HG02981 (cell line): ENCODE measurements around the gene POU6F2.

ENCODE experiments used
- ATAC-seq: cut with Tn5 transposase; IDR thresholded peaks from one replicate; pipeline ENCODE4 v1.9.1; 2021; ENCODE audit warnings: mild to moderate bottlenecking, moderate library complexity; ENCODE audit not compliant: unreplicated experiment

The POU6F2 gene

DNA sequence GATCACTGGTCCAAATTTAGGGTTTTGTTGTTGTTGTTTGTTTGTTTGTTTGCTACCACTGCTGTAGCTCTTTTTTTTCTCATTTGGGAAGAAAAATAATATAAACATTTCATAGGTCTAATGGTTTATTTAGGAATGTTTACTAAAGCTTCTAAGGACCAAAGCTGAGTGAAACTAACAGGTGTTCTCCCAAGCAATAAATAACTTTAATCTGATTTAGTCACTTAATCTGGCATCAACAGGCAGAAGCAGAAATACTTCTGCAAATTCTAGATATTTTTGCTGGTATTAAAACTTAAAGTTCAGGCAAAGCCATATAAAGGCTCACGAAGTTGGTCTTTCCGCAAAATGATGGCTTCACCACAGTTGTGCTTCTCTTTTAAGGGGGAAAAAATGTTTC, 444.0 kb downstream of the POU6F2 start:
- no peak for ATAC-seq

GRCh38 chr7:39428221-39428620, 450.5 kb downstream of the POU6F2 start:
- ATAC-seq = no peak

DNA sequence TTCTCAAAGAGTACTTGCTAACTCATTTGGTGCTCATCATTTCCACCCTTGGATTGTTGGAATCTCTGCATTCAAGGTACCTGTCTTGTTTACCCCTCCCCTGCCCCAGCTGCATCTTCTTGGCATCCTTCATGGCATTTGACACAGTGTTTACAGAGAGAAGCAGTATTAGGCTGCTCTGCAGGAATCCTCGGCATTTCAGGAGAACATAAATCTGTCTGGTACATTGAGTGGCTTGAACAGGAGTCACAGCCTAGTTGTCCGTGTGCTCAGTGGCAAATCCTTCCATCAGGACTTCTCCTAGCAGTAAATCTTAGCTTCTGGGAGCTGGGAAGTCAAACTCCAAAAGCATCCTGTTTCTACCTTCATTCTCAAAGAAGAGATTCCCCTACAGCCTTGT, 451.7 kb downstream of the POU6F2 start:
- ATAC-seq = no peak

GRCh38 chr7:39430441-39430840, 452.7 kb downstream of the POU6F2 start:
- ATAC-seq = no peak

- ATAC-seq = no peak
Measured at GRCh38 chr7:39430909-39431641, 453.4 kb downstream of the POU6F2 start.

DNA sequence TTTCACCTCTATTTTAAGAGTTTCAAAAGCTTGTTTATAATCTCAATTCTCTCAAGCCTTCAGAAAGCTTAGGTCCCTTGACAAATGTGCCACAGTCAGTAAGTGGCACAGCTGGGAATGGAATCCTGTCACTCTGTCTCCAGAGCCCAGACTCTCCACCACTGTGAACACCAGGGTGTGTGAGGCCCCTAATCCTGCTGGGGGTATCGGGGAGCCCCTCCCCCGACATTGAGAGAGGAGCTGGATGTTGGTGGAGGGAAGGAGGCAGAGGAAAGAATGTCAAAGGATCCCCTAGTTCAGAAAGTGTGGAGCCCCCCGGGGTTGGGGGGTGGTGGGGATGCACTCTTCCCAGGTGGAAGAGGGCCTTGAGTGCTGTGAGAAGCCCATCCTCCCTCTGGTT, 454.7 kb downstream of the POU6F2 start:
- no peak for ATAC-seq

- no peak for ATAC-seq
Measured at GRCh38 chr7:39432807-39433416, 455.2 kb downstream of the POU6F2 start.

DNA sequence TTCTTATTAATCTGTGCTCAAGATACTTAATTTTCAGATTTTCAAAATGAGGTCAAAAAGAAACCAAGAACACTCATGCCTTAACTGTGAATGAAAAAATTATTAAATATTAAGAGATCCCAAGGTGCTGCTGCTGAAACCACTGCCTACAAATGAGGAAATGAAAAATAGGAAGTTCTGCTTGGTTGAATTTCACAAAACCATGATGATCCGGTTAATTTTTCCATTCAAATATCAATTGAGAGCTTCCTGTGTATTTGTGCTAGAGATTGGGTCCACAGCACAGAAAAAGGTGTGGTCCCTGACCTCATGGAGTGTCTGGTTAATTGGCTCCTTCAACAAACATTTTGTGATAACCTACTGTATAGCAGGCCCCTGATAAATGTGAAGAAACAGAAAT, 455.8 kb downstream of the POU6F2 start:
- ATAC-seq = peak; percentile 50

DNA sequence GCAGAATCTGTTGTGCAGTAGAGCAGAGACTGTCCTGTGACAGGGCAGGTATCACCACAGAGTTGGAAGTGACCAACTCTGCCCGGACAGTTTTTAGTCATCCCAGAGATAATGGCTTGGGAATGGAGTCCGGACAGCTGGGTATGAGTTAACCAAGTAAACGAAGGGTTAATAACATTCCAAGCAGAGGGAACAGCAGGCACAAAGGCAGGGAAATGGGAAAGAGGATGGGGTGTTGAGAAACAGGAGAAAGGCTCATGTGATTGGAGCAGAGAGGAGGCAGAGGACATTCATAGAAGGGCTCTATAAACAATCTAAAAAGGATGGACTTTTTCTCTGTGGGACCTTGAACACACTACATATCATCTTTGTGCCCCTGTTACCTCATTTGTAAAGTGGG, 456.3 kb downstream of the POU6F2 start:
- ATAC-seq = no peak

DNA sequence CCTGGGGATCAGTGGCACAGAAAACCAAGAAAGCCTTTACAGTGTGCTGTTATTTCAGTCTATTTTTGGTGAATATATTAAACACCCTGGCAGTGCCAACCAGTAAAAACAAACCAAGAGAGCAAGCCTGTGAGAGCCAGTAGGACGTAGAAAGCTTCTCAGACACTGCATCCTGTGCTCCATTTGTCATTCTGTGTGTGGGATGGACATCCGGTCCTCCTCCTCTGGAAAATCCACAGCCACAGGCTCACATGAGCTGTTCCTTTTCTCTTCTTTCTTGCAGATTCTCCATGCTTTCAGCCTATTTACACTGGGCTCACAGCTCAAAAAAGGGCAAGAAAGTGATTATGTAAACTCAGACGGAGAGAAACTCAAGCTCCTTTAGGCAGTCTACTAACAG, 468.8 kb downstream of the POU6F2 start:
- no peak for ATAC-seq

DNA sequence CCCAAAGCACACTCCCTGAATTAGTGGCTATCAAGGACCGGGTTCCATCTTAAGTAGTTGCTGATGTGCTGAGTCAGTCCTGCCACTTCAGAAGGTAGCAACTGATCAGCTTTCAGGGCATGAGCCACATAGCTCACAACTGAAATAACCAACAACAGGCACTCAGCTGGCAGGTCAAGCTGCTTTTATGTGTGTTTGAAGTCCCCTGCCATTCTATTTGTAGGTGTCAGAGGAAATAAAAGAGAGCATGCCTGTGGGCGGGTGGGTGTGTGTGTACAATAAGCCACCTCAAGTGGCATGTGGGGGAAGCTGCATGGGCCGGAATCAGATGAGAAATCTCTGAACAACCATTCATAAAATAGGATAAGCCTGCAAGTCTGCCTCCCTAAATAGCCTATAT, 474.2 kb downstream of the POU6F2 start:
- no peak for ATAC-seq

GRCh38 chr7:39453743-39454355, 476.1 kb downstream of the POU6F2 start:
- peak; percentile 88 for ATAC-seq

DNA sequence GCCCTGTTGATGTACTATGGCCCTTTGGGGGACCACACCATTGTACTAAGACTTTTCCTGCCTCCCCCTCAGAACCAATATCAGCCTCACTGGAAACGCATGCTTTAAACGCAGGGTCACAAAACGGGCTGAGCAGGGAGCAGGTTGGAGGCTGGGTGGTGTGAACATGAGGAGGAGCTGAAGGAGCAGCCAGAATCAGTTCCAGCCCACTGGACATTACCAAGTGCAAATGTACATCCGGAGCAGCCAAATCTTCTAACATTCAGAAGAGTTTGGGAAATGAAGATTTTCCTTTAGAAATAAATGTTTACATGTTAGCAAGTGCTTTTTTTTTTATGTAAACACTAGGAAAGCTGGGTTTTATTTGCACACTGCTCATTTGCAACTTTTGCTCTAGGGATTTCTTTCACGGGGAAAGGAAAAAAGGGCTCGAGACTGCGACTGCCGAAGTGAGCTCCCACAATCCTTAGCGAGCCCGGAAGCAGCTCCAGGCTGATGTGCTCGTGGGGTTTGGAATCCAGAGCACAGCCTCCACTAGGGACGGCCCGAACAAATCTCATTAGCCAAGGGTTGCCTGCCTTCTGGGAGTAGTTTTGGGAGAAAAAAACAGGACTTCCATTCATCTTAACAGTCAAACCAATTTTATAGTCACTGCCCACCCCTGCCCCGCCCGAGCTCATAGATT, 480.5 kb downstream of the POU6F2 start:
- ATAC-seq = no peak

DNA sequence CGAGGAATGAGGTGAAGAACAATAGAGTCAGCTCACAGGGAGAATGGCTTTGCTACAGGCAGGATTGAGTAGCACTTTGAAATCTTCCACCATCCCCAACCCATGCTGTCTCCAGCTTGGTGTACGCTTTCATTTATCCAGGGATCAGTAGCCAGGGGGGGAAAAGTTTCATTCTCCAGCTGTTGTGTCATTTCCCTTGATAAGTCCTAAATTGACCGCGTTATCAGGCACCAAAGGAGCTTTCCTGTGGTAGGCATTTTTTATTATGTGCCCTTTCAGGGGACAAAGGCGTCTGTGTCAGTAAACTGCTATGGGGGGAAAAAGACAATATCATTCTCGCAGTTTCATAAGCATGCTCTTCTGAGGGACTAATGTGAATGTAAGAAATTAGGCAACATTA, 481.9 kb downstream of the POU6F2 start:
- no peak for ATAC-seq

- ATAC-seq = no peak
Measured at GRCh38 chr7:39460486-39460885, 482.8 kb downstream of the POU6F2 start.

DNA sequence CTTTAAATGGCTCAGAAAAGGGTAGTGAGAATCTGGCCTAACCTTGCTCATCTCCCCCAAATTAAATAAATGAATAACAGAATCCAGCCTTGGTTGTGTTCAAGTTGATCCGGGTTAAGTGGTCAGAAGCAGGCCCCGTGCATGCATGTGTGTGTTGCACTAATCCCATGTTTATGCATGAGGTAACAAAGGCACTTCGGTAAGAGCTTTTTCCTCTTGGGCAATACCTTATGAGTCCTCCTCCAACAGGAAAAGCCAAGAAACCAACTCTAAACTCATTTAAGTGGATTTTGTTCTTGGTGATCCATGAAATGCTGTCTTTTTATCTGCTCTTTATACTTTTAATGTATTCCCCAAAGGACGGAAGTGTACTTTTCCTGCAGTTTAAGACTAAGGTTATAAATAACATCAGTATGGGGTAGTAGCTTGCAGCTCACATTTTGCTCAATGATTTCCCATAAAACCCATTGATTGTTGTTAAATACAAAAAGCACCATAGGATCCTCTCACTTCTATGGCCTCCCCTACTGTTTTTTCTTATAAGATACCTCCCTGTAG, 483.6 kb downstream of the POU6F2 start:
- ATAC-seq = no peak

- no peak for ATAC-seq
Measured at GRCh38 chr7:39463252-39463651, 485.5 kb downstream of the POU6F2 start.

DNA sequence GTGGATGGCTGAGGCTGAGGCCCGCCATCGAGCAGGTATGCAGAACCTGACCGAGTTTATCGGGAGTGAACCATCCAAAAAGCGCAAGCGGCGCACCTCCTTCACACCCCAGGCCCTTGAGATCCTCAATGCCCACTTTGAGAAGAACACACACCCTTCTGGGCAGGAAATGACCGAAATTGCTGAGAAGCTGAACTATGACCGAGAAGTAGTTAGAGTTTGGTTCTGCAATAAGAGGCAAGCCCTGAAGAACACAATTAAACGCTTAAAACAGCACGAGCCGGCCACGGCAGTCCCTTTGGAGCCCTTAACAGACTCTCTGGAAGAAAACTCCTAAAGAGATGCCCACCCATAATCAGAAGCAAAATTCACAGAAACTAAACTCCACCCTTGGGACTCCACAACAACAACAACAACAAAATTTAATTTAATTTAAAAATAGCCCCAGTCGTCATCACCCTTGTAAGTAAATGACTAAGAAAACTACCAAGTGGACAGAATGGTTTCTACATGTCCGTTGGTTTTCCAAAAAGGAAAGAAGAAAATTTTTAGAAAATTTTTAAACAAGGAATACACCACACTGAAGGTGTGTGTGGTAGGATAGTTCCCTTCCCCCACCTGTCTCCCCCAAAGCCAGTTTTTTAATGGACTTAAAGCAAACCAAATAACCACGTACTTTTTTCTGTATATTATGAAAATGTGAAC, 486.8 kb downstream of the POU6F2 start:
- no peak for ATAC-seq

GRCh38 chr7:39465055-39465929, 487.6 kb downstream of the POU6F2 start:
- ATAC-seq = peak; percentile 90

- no peak for ATAC-seq
Measured at GRCh38 chr7:39468261-39468660, 490.6 kb downstream of the POU6F2 start.
